Astrocyte (in vitro differentiated cells and primary cell): ENCODE data around the gene ENO3.

Experiments used
- CTCF ChIP-seq: IDR thresholded peaks from 2 replicates; pipeline ENCODE4 v1.5.1; 2011; ENCODE audit warnings: low read depth, mild to moderate bottlenecking, inconsistent platforms, low read length, moderate library complexity; ENCODE audit not compliant: insufficient read depth
- EZH2 ChIP-seq: IDR thresholded peaks from 2 replicates; pipeline ENCODE4 v1.6.1; 2012; ENCODE audit warnings: mild to moderate bottlenecking, low read length, inconsistent platforms; ENCODE audit not compliant: insufficient read depth

GRCh38 chr17:4978726-4979125 lies 27.8 kb downstream of the ENO3 start:
- TF ChIP-seq CTCF (no peak), EZH2 (no peak)
